Heart left ventricle (tissue), 16 donors: ENCODE results near the gene CADM2. TPM values are rescaled to one million over a fixed set of nuclear protein-coding genes. Genes with fewer than 3 reads are reported as not detected.
"Not testable (repeated sequence)": the region's sequence is repeated elsewhere in the genome, so short reads cannot be mapped to it uniquely, and the experiment has no call there.

Experiments used
- ATAC-seq, 4 donors: fragments of 200-7000 bp; cut with Tn5 transposase; one replicate each; pipeline ENCODE4 v1.9.1; 2020 to 2022; ENCODE audit warnings: moderate library complexity in 4 of 4, mild to moderate bottlenecking in 3 of 4, moderate number of reproducible peaks in 1 of 4
- DNase-seq, 5 donors: peaks; one replicate each; pipeline ENCODE4 v3.0.0-alpha.2; 2020
- H3K27ac ChIP-seq, 12 donors: fragments of 200-600 bp; sonication (generic) in 4 of 12; one replicate each; pipeline versions ENCODE4 v1.5.0 to v1.8.0; 2016 to 2022; ENCODE audit warnings: mild to moderate bottlenecking in 2 of 12
- H3K27me3 ChIP-seq, 9 donors: fragments of 200-600 bp; sonication (generic) in 2 of 9; one replicate each; pipeline versions ENCODE4 v1.5.1 to v1.8.0; 2016 to 2022; ENCODE audit warnings: mild to moderate bottlenecking in 3 of 9
- H3K36me3 ChIP-seq, 9 donors: fragments of 200-600 bp; sonication (generic) in 2 of 9; one replicate each; pipeline versions ENCODE4 v1.5.0 to v1.8.0; 2018 to 2022; ENCODE audit warnings: mild to moderate bottlenecking in 2 of 9
- H3K4me1 ChIP-seq, 12 donors: fragments of 200-600 bp; sonication (generic) in 4 of 12; one replicate each; pipeline versions ENCODE4 v1.5.0 to v1.8.0; 2016 to 2022; ENCODE audit warnings: mild to moderate bottlenecking in 3 of 12
- H3K4me3 ChIP-seq, 12 donors: fragments of 200-600 bp; sonication (generic) in 4 of 12; one replicate each; pipeline versions ENCODE4 v1.5.0 to v1.8.0; 2017 to 2022; ENCODE audit warnings: mild to moderate bottlenecking in 9 of 12, moderate library complexity in 4 of 12
- H3K9me3 ChIP-seq, 12 donors: fragments of 200-600 bp; sonication (generic) in 4 of 12; one replicate each; pipeline versions ENCODE4 v1.5.0 to v1.8.0; 2016 to 2022; ENCODE audit warnings: mild to moderate bottlenecking in 1 of 12
- POLR2A ChIP-seq, 2 donors: fragments of 450-650 bp; IDR thresholded peaks; one replicate each; pipeline ENCODE4 v1.6.1; 2017; ENCODE audit warnings: antibody characterized with exemption in 2 of 2, mild to moderate bottlenecking in 2 of 2, moderate library complexity in 2 of 2
- WGBS, 4 donors: extraction: QIAGEN DNeasy Blood & Tissue Kit in 2 of 4; methylation state at CpG; one replicate each; pipeline versions ENCODE4 v1.1.5 to v1.1.7; 2013 to 2018; 5-methylcytosine and 5-hydroxymethylcytosine counted together
- intact Hi-C, 10 donors: fragments of 100-400 bp; cut with DNase I; formaldehyde crosslinking; loops; one replicate each; pipeline versions ENCODE4 v1.11.1 to v1.14.2; 2022
- polyA plus RNA-seq, 2 donors: library from polyadenylated mRNA; stranded (reverse); fragments of 200-250 nt; gene quantifications; one replicate each; pipeline ENCODE4 v1.2.3, GENCODE V29; 2013
- total RNA-seq, 9 donors: library from RNA; depleted of rRNA in 2 of 9; stranded (reverse); fragments of >200 nt in 2 of 9; fragmentation: NEBNext Ultra II Directional in 3 of 9; extraction: Animal tissue kit (Norgen Biotek cat#: 25700) in 3 of 9; gene quantifications; one replicate each; pipeline versions ENCODE4 v1.1.0 to v1.2.4, GENCODE V29; 2016 to 2023
- TF ChIP-seq, protein P1 (sequence below), 12 donors: fragments of 200-600 bp; sonication (generic) in 4 of 12; IDR thresholded peaks; one replicate each; pipeline versions ENCODE4 v1.5.0 to v1.8.0; 2018 to 2022; ENCODE audit warnings: antibody characterized with exemption in 12 of 12, mild to moderate bottlenecking in 5 of 12
- donor health status: ischemic (EF 13 %, LVEDD 7.1; RV severe dilation, severe dysfunction).
- donor health status: healthy with polysubstance abuse.
- donor health status: DM: no; HTN: yes; CAD: no.
- donor health status: DM: no; HTN: no; CAD: no.
- donor health status: ischemic (EF 25% LVEDD 6.9; RV normal size, moderate dysfunction).
- donor health status: ischemic (EF 25% LVEDD 5.7; RV mildly dilated, moderate dysfunction).
- donor health status: healthy.
- donor health status: DM: yes; HTN: yes; CAD: no.
- donor health status: ischemic (EF 35%, LVEDD 5.7; RV mildly dilated, moderate dysfunction).
- donor health status: nonischemic (EF 11% LVEDD 7.7; RV severe dilation, severe dysfunction).
- donor health status: DM: yes; HTN: yes; CAD: no.
- donor health status: PGD.
- donor health status: ischemic (EF 29% LVEDD 5.4; RV normal size, mild dysfunction).
- donor health status: nonischemic (EF 23%, LVEDD 6.1; RV moderate dilation, normal function).

The CADM2 gene
- total and polyA plus RNA-seq, 11 donors, result 0.19 to 2.3 (median 0.69) TPM

DNA sequence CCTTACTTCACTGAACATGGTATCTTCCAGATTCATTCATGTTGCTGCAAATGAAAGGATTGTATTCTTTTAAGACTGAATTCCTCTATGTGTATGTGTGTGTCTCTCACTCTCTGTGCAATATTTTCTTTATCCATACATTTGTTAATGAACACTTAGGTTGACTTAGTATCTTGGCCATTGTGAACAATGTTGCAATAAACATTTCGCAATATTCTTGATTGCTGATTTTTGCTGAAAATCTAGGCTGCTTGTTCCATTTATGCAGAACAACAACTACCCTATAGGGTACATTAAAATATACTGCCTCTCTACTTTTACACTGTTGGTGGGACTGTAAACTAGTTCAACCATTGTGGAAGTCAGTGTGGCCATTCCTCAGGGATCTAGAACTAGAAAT lies 732.4 kb downstream of the CADM2 start:
- 95 to 100% (median 97%) methylated on average over 1 of the region's 1 CpG for WGBS, 4 donors
- DNase-seq, result no peak
- H3K4me3 ChIP-seq, result no peak overlapping the region

DNA sequence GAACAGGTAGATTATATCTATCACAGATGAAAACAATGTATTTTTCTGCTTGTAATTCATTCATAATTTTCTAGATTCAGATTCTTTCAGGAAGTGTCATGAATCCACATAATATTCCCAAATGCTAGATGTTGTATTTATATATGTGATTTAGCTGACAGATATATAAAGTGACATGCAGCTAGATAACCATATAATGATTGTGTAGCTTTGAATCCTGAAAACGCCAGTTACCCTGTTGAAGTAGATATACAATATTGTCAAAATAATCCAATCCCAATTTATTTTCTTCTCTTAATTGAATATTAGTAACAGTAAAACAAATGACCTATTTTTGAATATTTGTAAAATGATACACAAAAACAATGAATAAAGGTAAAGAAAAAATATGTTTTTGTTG lies 738.4 kb downstream of the CADM2 start:
- Histone ChIP-seq H3K9me3 (peaks cover 0 to 6% (median 0%) of the 10 kb centered on the region in 12 donors), H3K27me3 (no peaks in the 10 kb centered on the region), H3K4me1 (no peaks in the 10 kb centered on the region), H3K27ac (no peak overlapping the region), H3K36me3 (no peaks in the 10 kb centered on the region), H3K4me3 (no peak overlapping the region)
- DNase-seq, result no peak
- intact Hi-C loops, result no loop called here
- 76 to 85% (median 83%) methylated on average over 1 of the region's 1 CpG for WGBS, 4 donors
- ATAC-seq, result no peak
- TF ChIP-seq, protein P1, sequence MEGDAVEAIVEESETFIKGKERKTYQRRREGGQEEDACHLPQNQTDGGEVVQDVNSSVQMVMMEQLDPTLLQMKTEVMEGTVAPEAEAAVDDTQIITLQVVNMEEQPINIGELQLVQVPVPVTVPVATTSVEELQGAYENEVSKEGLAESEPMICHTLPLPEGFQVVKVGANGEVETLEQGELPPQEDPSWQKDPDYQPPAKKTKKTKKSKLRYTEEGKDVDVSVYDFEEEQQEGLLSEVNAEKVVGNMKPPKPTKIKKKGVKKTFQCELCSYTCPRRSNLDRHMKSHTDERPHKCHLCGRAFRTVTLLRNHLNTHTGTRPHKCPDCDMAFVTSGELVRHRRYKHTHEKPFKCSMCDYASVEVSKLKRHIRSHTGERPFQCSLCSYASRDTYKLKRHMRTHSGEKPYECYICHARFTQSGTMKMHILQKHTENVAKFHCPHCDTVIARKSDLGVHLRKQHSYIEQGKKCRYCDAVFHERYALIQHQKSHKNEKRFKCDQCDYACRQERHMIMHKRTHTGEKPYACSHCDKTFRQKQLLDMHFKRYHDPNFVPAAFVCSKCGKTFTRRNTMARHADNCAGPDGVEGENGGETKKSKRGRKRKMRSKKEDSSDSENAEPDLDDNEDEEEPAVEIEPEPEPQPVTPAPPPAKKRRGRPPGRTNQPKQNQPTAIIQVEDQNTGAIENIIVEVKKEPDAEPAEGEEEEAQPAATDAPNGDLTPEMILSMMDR (IDR thresholded peaks at IDR 0.05), result no peak

More for the DNA sequence above, 732.4 kb downstream of the CADM2 start:
- no peak for ATAC-seq
- no peak for TF ChIP-seq POLR2A (IDR thresholded peaks at IDR 0.05)
- TF ChIP-seq, protein P1 (IDR thresholded peaks at IDR 0.05), result no peak
- Histone ChIP-seq H3K9me3 (no peaks in the 10 kb centered on the region), H3K27ac (no peak overlapping the region), H3K36me3 (no peaks in the 10 kb centered on the region), H3K27me3 (no peaks in the 10 kb centered on the region), H3K4me1 (no peaks in the 10 kb centered on the region)
- intact Hi-C loops, result no loop called here

DNA sequence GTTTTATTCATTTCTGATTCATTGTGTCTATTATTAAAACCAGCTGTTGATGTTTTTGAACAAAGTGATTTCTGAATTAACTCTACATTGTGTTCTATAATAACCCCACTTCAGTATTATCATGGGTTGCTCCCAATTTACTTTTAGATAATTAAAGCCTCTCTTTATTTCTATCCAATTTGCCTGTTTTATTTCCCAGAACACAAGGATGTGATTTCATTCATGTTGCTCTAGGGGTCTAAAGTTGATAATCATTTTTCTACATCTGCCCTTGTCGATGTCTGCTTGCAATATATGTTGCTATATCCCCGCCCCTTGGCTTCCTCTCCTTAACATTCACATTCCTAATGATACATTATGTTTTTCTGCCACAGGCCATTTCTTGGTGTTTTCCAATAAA lies 747.3 kb downstream of the CADM2 start:
- no peaks in the 10 kb centered on the region for H3K9me3 ChIP-seq
- ATAC-seq (no peak), DNase-seq (no peak)
- no peaks in the 10 kb centered on the region for H3K36me3 ChIP-seq
- H3K4me1 ChIP-seq, result no peaks in the 10 kb centered on the region
- no peak overlapping the region for H3K4me3 ChIP-seq
- H3K27ac ChIP-seq, result no peak overlapping the region
- no peaks in the 10 kb centered on the region for H3K27me3 ChIP-seq
- intact Hi-C loops, result no loop called here
- no peak for TF ChIP-seq POLR2A (IDR thresholded peaks at IDR 0.05)
- TF ChIP-seq, protein P1 (IDR thresholded peaks at IDR 0.05), result no peak
- 88 to 91% (median 89%) methylated on average over 2 of the region's 2 CpGs for WGBS, 4 donors

DNA sequence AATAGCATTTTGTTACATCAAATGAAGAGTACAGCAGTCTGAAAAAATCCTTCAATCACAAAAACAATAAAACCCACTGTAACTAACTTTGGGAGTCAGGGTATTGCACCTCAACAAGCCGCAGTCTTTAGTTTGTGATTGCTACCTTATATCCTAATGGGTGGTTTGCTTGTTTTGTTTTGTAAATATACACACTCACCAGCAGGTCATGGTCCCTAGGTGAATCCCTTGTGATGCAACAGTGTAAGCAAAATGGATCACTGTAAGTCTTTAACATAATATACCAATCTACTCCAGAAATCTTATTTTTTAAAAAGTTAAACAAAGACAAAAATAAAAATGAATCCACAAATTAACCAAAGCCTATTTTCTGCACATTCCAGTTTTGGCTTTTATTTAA lies 749.5 kb downstream of the CADM2 start:
- H3K36me3 ChIP-seq, ATAC-seq, DNase-seq, H3K4me3 ChIP-seq, H3K4me1 ChIP-seq, H3K9me3 ChIP-seq, intact Hi-C loops, H3K27me3 ChIP-seq, H3K27ac ChIP-seq: not testable (repeated sequence)
- WGBS, 4 donors, result 74 to 93% (median 88%) methylated on average over 1 of the region's 1 CpG

DNA sequence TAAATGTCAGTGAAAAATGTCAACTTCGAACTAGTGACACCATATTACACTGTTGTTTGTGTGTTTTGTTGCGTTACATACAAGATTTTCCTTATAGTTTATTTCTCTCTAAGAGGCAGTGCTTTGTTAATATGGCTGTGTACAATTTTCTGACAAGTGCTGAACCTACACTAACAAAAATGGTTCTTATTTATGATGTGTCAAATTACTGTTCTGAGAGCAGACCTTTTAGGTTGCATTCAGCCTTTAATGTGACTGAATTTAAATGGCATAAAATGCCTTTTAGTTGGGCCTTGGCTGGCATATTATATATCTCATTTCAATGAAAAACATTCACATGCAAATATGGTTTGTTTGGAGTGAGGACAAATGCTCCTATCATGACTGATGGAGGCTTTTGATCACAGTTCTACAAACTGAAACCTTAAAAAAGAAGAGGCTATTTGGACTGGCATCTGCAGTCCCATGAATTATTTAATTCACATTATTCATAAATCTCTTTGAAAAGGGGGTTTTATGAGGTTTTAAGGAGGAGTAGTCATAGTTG lies 750.6 kb downstream of the CADM2 start:
- H3K4me3 ChIP-seq, result no peak overlapping the region
- no peaks in the 10 kb centered on the region for H3K4me1 ChIP-seq
- no peaks in the 10 kb centered on the region for H3K27me3 ChIP-seq
- no peak overlapping the region for H3K27ac ChIP-seq
- H3K9me3 ChIP-seq, result no peaks in the 10 kb centered on the region
- WGBS, 4 donors, result 79 to 94% (median 88%) methylated on average over 2 of the region's 2 CpGs
- DNase-seq (no peak), ATAC-seq (no peak)
- H3K36me3 ChIP-seq, result no peaks in the 10 kb centered on the region
- intact Hi-C loops, result no loop called here
- TF ChIP-seq POLR2A (IDR thresholded peaks at IDR 0.05), result no peak
- TF ChIP-seq, protein P1 (IDR thresholded peaks at IDR 0.05), result no peak
